Aorta (tissue), 5 donors: Measurements from ENCODE around the gene VPS54. TPM values are rescaled to one million over a fixed set of nuclear protein-coding genes. Genes with fewer than 3 reads are reported as not detected.
"Not testable (repeated sequence)": the region's sequence is repeated elsewhere in the genome, so short reads cannot be mapped to it uniquely, and the experiment has no call there.

Experiments
- ATAC-seq: fragments of 200-7000 bp; cut with Tn5 transposase; one replicate; pipeline ENCODE4 v1.9.1; 2022; ENCODE audit warnings: moderate library complexity; ENCODE audit not compliant: low FRiP score
- DNase-seq, 2 donors: peaks; one replicate each; pipeline ENCODE4 v3.0.0-alpha.2; 2020
- H3K27ac ChIP-seq, 2 donors: one replicate each; pipeline ENCODE4 v1.5.1; 2013; ENCODE audit warnings: low read length in 2 of 2, mild to moderate bottlenecking in 2 of 2, moderate library complexity in 2 of 2, control low read depth in 1 of 2, inconsistent platforms in 1 of 2, low read depth in 1 of 2
- H3K27me3 ChIP-seq, 2 donors: one replicate each; pipeline ENCODE4 v1.6.1; 2013; ENCODE audit warnings: control low read depth in 1 of 2, low read length in 1 of 2, mild to moderate bottlenecking in 1 of 2, moderate library complexity in 1 of 2; ENCODE audit not compliant: insufficient read depth in 2 of 2, control insufficient read depth in 1 of 2
- H3K36me3 ChIP-seq, 2 donors: one replicate each; pipeline ENCODE4 v1.6.1; 2013; ENCODE audit warnings: control low read depth in 1 of 2, low read length in 1 of 2, mild to moderate bottlenecking in 1 of 2; ENCODE audit not compliant: insufficient read depth in 2 of 2, control insufficient read depth in 1 of 2
- H3K4me1 ChIP-seq, 2 donors: one replicate each; pipeline ENCODE4 v1.6.1; 2013; ENCODE audit warnings: low read length in 2 of 2, control low read depth in 1 of 2, mild to moderate bottlenecking in 1 of 2, moderate library complexity in 1 of 2; ENCODE audit not compliant: insufficient read depth in 2 of 2, control insufficient read depth in 1 of 2
- H3K4me3 ChIP-seq, 2 donors: one replicate each; pipeline ENCODE4 v1.5.1; 2013; ENCODE audit warnings: low read length in 2 of 2, control low read depth in 1 of 2, mild to moderate bottlenecking in 1 of 2
- H3K9me3 ChIP-seq: one replicate; pipeline ENCODE4 v1.6.1; 2013; ENCODE audit warnings: mild to moderate bottlenecking, low read length; ENCODE audit not compliant: control insufficient read depth
- WGBS, 2 donors: extraction: QIAGEN DNeasy Blood & Tissue Kit; methylation state at CpG; one replicate each; pipeline ENCODE4 v1.1.7; 2013; 5-methylcytosine and 5-hydroxymethylcytosine counted together
- intact Hi-C, 2 donors: fragments of 100-400 bp; cut with DNase I; formaldehyde crosslinking; loops; one replicate each; pipeline versions ENCODE4 v1.14.2 to v1.15.0; 2022
- polyA plus RNA-seq, 2 donors: library from polyadenylated mRNA; stranded (reverse); fragments of 200-250 nt; gene quantifications; one replicate each; pipeline ENCODE4 v1.2.3, GENCODE V29; 2013
- total RNA-seq, 2 donors: library from RNA; stranded (reverse); fragmentation: NEBNext Ultra II Directional; extraction: Animal tissue kit (Norgen Biotek cat#: 25700); gene quantifications; one replicate each; pipeline ENCODE4 v1.2.1, GENCODE V29; 2021
- donor health status: healthy with polysubstance abuse.
- donor health status: Bipolar disorder and iron deficiency.
- donor health status: DM: no; HTN: no; CAD: no.
- donor health status: DM: no; HTN: no; CAD: no.
- donor health status: DM: yes; HTN: yes; CAD: no.

Gene VPS54
- total and polyA plus RNA-seq, 4 donors, result 10.9 to 24.4 (median 22.4) TPM

DNA sequence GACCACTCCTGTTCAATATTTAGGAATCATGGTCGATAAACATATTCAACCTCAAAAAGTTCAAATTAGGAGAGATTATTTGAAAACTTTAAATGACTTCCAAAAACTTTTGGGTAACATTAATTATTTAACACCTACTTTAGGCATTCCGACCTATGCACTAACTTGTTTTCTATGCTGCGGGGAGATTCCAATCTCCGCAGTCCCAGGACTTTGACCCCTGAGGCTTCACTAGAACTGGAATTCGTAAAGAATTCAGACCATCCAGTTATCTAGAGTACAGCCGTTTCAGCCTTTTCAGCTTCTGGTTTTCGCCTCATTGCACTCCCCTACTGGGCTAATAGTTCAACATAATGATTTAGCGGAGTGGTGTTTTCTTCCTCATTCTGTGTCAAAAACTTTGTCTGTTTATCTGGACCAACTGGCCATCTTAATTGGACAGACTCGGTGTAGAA, 26.1 kb downstream of the VPS54 start:
- H3K4me1 ChIP-seq, intact Hi-C loops, DNase-seq, ATAC-seq, H3K4me3 ChIP-seq, H3K36me3 ChIP-seq, H3K27me3 ChIP-seq, H3K9me3 ChIP-seq, H3K27ac ChIP-seq: not testable (repeated sequence)
- 76 to 90% methylated on average over 9 of the region's 9 CpGs for WGBS, 2 donors

- DNase-seq (no peak), ATAC-seq (no peak)
- intact Hi-C loops, result no loop called here
- H3K4me1 ChIP-seq, result no peaks in the 10 kb centered on the region
- no peaks in the 10 kb centered on the region for H3K27me3 ChIP-seq
- 89 to 90% methylated on average over 13 of the region's 13 CpGs for WGBS, 2 donors
- H3K4me3 ChIP-seq, result no peak overlapping the region
- H3K27ac ChIP-seq, result no peak overlapping the region
- no peaks in the 10 kb centered on the region for H3K36me3 ChIP-seq
- peaks cover 1% of the 10 kb centered on the region for H3K9me3 ChIP-seq
Measured at GRCh38 chr2:63992061-63992685, 27.1 kb downstream of the VPS54 start.

DNA sequence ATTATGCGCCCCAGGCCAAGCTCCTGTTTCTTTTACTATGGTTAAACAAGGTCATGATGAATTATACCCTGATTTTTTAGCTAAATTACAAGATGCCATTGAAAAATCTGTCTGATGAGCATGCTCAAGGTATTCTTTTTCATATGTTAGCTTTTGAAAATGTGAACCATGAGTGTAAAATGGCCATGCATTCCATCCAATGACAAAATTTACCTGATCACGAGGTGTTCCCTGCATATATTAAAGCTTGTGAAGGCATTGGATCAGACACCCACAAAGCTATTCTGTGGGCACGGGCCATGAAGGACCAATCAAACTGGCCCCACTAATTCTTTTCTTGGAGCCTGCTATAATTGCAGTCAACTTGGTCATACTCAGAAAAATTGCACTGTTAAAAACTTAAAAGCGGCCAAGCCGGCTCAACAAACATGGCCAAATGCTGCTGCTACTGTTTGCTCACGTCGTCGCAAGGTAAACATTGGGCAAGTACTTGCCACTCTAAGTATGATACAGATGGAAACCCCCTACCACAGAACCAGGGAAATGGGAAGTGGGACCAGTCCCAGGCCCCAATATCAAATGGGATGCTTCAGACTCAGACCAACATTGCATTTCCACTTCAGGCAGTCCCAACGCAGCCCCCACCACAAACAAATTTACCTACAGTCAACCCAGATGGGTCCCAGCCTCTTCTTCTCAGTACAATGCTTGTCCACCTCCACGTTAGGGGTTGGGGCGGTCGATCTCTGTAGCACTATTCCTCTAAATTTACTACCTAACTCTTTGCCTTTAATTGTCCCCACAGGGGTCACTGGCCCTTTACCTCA, 27.8 kb downstream of the VPS54 start:
- DNase-seq, H3K36me3 ChIP-seq, intact Hi-C loops, H3K27me3 ChIP-seq, ATAC-seq, H3K4me3 ChIP-seq, H3K4me1 ChIP-seq, H3K9me3 ChIP-seq, H3K27ac ChIP-seq: not testable (repeated sequence)
- WGBS, 2 donors, result 96 to 98% methylated on average over 12 of the region's 12 CpGs

GRCh38 chr2:63990072-63990471, 29.2 kb downstream of the VPS54 start:
- Histone ChIP-seq H3K9me3 (peaks cover 1% of the 10 kb centered on the region), H3K36me3 (no peaks in the 10 kb centered on the region), H3K27ac (no peak overlapping the region), H3K4me1 (no peaks in the 10 kb centered on the region), H3K4me3 (no peak overlapping the region), H3K27me3 (no peaks in the 10 kb centered on the region)
- WGBS, 2 donors, result 92 to 93% methylated on average over 12 of the region's 12 CpGs
- no peak for DNase-seq
- no peak for ATAC-seq
- intact Hi-C loops, result no loop called here

- H3K27ac ChIP-seq, intact Hi-C loops, H3K4me1 ChIP-seq, H3K9me3 ChIP-seq, H3K27me3 ChIP-seq, DNase-seq, H3K36me3 ChIP-seq, ATAC-seq, H3K4me3 ChIP-seq: not testable (repeated sequence)
- 94 to 95% methylated on average over 12 of the region's 12 CpGs for WGBS, 2 donors
Measured at GRCh38 chr2:63988842-63989436, 30.3 kb downstream of the VPS54 start.

DNA sequence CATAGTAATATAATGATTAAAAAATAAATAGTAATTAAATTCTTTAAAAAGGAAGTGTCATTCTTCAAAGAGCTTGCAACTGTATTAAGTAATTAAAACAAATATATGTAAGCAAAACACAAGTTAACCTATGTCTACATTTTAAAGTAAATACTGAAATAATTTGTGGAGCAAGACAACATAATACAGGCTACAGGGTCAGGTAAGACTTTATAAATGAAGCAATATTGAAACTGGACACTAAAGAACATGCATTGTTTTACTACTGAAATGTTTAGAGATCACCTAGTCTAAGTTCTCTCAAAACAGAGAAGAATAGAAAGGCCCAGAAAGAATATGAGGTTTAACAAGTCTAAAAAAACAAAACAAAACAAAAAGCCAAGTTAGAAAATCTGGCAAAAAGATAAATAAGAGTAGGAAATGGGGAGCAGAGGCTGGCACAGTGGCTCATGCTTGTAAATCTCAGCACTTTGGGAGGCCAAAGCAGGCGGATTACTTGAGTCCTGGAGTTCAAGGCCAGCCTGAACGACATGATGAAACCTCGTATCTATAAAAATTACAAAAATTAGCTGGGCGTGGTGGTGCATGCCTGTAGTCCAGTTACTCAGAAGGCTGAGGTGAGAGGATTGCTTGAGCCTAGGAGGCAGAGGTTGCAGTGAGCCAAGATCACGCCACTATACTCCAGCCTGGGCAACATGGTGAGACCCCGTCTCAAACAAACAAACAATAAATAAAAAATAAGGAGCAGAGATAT, 34.4 kb downstream of the VPS54 start:
- intact Hi-C loops, result no loop called here
- 87 to 93% methylated on average over 6 of the region's 6 CpGs for WGBS, 2 donors

DNA sequence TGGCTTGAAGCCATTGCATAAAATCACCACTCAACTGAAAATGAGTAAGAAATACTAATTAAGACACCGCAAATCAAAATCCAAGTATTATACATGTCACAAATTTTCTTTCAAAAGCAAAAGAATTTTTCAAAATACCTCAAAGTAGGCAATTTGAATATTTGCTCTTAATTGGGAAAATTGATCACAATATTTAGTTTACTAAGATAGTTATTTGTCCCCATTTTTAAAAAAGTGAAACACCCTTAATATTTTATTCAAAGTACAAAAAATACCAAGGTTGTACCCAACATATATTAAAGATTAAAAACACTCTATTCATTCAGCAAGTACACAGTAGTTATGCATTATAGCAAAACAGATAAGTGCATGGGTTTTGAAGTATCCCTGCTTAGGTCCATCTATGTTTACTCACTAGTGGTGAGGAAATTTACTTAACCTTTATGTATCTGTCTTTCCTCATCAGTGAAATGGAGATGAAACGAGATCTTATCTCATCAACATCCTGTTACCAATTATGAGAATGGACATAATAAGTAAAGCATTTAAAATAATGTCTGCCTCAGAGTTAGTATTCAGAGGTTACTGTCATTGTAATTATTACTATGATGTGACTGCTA, 35.1 kb downstream of the VPS54 start:
- intact Hi-C loops, result no loop called here

More for the DNA sequence above, 34.4 kb downstream of the VPS54 start:
- no peak for DNase-seq
- Histone ChIP-seq H3K27me3 (no peaks in the 10 kb centered on the region), H3K4me3 (no peak overlapping the region), H3K4me1 (no peaks in the 10 kb centered on the region), H3K27ac (no peak overlapping the region), H3K36me3 (peaks cover 0 to 2% of the 10 kb centered on the region in 2 donors), H3K9me3 (peaks cover 1% of the 10 kb centered on the region)
- no peak for ATAC-seq

DNA sequence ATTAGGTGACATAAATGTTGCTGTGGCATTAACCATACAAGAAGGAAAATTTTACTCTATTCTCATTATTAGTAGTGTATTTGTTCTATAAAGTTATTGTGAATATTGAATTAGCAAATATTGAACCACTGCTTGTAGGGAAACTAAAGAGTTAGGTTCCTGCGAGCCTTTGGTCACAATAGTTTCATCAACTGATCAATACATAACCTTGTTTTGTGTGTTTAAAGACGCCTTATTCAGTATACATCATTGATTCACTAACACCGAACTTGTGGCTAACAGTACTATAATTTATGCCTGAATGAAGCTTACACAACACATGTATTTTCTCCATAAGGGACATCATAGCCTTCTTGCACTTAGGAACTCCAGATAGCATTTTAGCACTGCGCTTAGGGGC, 36.9 kb downstream of the VPS54 start:
- ATAC-seq (no peak), DNase-seq (no peak)
- Histone ChIP-seq H3K36me3 (peaks cover 0 to 2% of the 10 kb centered on the region in 2 donors), H3K4me1 (no peaks in the 10 kb centered on the region), H3K4me3 (no peak overlapping the region), H3K27ac (no peak overlapping the region), H3K27me3 (no peaks in the 10 kb centered on the region), H3K9me3 (no peaks in the 10 kb centered on the region)
- WGBS, 2 donors, result 95% methylated on average over 4 of the region's 4 CpGs
- intact Hi-C loops, result no loop called here

More for the DNA sequence above, 35.1 kb downstream of the VPS54 start:
- DNase-seq (no peak), ATAC-seq (no peak)
- H3K27me3 ChIP-seq, result no peaks in the 10 kb centered on the region
- H3K27ac ChIP-seq, result no peak overlapping the region
- no peaks in the 10 kb centered on the region for H3K4me1 ChIP-seq
- no peak overlapping the region for H3K4me3 ChIP-seq
- WGBS, 2 donors, result 79 to 82% methylated on average over 2 of the region's 2 CpGs
- peaks cover 1% of the 10 kb centered on the region for H3K9me3 ChIP-seq
- peaks cover 0 to 2% of the 10 kb centered on the region in 2 donors for H3K36me3 ChIP-seq
